ENCODE results near the gene DTNA. TPM values are rescaled to one million over a fixed set of nuclear protein-coding genes. Genes with fewer than 3 reads are reported as not detected.

DTNA gene
- total RNA-seq, 2 donors from 2014 or later = 110 to 115 TPM

DNA sequence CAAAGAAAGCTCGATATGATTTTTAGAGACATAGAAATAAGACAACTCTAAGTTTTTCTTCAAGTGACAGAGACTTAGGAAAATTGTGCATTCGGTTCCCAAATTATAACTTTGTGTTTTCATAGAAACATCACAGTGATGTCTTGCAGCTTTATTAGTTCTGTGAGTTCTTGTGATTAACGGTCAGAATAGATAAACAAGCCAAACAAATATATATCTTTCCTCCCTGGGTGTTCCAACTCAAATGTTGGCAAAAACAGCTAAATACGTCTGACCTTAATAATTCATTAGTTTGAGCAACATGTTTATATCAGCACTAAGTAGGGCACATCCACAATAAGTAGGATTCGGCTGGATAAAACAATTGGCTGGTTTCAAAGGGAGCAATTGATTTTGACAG is 47.6 kb downstream of the DTNA start:
- no peak for DNase-seq (ENCODE audit: low spot score)
- intact Hi-C loops (cut with DNase I) = loop anchor here in 1 of 2 donors (1.0 kb wide), 1 partner anchor 49 kb away; no protein-coding TSS in a partner anchor

DNA sequence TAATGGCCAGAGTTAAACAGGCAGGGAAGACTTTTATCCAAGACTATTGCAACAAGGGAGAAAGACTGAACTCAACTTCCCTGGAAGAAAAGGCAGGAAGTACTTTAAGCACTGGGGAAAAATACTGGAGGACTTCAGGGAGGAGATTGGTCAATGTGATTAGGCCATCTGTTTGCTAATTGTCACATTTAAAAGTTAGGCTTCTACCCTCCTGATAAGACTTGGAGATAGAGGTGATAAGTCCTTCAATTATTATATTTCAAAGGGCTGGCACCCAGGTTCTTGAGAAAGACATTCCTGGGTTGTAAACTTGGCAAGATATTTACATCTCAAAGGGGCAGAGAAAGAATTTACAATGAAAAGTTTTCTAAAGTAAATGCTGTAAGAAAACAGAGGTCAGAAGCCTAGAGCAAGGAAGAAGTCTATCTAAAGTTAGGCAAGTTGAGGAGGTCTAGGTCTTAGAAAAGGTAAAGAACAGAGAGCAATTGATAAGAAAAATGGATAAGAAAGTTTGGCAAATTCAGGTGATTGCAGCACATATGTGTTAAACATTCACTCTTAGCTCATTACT is 48.4 kb downstream of the DTNA start:
- no peak for DNase-seq (ENCODE audit: low spot score)
- intact Hi-C loops (cut with DNase I) = no loop called here

DNA sequence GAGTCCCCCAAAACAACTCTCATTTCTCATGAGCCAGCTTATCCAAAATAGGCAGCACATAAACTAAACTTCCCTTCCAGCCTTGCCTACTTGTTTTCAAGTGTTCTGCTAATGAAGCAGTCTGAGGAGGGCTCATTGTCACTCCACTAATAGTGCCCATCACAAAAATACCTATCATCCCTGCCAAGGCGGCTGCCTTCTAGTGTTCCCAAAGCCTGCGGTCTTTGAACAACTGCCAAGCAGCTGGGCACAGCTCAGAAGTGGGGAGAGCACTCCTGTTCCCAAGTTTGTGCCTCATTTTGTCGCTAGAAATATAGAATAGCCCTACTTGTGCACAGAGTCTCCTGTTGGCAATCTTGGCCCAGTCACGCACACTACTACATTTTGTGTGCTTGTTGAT is 50.3 kb downstream of the DTNA start:
- DNase-seq (ENCODE audit: low spot score) = no peak
- intact Hi-C loops (cut with DNase I) = no loop called here

DNA sequence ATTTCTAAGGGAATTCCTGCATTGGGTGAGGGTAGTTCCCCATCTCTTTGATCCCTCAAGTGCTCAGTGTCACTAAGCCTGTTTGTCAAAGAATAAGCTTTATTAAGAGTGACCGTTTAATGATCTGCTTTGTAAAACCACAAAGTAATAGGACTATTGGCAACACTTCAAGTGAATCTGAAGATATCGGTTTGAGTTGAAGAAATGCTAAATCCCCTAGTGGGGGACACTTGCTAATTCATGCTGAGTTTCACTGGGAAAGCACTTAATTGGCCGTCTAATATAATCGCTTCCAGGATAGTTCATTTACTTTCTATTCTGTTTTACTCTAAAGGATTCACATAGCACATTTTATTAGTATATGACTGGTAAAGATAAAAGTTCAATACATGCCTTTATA is 54.4 kb downstream of the DTNA start:
- intact Hi-C loops (cut with DNase I) = no loop called here
- DNase-seq (ENCODE audit: low spot score) = no peak

DNA sequence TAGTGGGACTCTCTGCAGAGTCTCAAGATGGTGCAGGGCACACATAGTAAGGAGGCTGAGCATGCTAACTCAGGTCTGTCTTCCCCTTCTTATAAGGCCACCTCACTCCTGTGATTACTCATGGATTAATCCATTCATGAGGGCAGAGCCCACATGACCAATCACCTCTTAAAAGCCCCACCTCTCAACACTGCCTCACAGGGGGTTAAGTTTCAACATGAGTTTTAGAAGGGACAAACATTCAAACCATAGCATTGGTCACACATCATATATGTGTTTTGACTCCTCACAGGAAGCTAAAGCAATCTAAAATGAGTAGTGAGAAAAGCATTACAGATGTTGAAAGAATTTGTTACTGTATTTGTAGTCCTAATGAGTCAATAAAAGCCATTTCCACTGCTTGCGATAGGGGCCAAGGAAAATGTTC is 57.5 kb downstream of the DTNA start:
- intact Hi-C loops (cut with DNase I) = no loop called here
- DNase-seq (ENCODE audit: low spot score) = no peak

DNA sequence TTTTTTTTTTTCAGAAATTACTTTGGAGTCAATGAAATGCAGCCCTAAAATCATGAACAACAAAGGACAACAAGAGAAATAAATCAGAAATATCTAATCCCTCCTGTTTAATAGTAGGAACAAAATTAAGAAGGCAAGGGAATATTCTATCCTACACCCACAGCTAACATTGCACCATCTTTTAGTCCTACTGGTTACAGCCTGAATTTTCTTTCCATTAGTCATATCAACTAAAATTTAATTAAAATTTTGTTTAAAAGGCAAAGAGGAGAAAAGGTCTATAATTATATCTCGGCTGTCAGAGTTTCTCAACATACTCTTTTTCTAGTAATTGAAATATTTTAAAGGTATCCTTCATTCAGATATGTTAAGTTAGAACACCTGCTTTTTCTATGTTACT is 61.9 kb downstream of the DTNA start:
- intact Hi-C loops (cut with DNase I) = no loop called here
- DNase-seq (ENCODE audit: low spot score) = no peak

DNA sequence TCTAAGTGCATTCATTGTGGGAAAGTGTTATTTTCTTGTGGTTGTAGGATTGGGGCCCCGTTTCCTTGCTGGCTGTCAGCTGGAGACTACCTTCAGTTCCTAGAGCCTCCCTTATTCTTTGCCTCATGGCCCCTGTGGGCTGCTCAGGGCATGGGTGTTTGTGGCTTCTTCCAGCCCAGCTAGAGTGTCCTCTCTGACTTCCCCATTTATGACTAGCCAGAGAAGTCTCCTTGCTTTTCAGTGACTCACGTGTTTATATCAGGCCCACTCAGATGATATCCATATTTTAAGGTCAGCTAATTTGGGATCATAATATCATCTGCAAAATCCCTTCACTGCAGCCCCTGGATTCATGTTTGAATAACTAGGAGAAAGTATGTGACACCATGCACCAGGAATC is 62.8 kb downstream of the DTNA start:
- intact Hi-C loops (cut with DNase I) = no loop called here
- DNase-seq (ENCODE audit: low spot score) = no peak

DNA sequence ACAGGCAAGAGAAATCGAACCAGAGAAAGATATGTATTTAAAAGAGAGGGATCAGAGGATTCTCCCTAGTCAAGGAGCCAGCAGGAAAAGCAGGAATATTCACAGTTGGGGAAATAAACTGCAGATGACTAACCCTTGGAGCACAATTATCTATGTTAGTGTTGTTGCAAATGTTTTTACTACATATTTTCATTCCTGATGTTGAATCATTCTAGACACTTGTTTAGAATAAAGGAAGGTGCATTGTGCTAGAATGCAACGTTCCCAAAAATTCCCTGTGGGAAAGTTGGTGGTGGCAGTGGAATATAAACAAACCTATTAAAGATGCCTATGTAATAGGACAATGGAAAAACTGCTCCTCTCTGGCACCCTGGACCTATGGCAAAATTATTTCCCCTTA is 63.3 kb downstream of the DTNA start:
- DNase-seq (ENCODE audit: low spot score) = no peak
- intact Hi-C loops (cut with DNase I) = no loop called here

DNA sequence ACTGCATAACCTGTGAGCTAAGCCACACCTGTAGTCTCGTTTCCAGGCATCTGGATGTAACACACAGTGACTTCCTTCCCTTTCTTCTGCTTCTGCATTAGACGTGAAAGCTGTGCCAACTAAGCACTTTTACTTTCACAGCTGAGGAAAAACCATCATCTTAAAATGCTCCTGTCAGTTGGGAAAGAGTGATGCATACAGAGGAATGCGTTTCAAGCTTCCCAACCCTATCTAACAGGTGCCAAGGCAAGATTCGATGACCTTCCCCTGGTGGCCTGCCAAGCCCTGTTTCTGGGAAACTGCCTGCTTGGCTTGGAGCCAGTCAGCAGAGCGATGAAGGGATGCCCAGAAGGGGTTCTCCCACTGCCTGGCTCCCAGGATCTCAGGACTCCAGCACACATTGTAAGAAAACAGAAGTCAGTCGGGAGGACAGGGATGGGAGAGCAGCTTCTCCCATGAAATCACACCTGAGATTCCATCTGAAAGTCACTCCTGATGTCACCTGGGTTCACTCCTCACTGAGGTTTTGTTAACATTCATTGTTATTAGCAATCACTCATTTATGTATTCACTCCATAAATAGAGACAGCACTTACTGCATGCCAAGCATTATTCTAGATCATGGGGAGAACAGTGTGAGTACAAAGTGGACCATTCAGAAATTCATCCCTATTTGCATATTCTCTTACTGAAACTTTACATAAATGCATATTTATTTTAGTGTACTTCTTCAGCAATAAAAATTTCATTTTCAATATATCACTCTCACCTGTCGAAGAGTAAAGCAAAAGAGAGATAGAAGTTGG is 64.1 kb downstream of the DTNA start:
- DNase-seq (ENCODE audit: low spot score) = no peak
- intact Hi-C loops (cut with DNase I) = no loop called here

DNA sequence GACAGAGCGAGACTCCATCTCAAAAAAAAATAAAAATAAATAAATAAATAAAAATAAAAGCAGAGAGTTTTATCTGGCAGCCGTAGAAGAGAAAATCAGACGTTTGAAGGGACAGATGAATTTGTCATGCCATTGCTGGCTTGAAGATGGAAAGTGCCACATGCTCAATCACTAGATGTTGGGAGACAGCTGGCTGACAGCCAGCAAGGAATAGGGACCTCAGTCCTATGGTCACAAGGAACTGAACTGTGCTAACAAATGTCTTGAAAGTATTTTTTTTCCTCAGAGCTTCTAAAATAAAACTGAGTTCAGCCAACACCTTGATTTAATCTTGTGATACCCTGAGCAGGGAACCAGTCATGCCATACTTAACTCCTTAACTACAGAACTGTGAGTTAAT is 65.4 kb downstream of the DTNA start:
- no peak for DNase-seq (ENCODE audit: low spot score)
- intact Hi-C loops (cut with DNase I) = no loop called here

DNA sequence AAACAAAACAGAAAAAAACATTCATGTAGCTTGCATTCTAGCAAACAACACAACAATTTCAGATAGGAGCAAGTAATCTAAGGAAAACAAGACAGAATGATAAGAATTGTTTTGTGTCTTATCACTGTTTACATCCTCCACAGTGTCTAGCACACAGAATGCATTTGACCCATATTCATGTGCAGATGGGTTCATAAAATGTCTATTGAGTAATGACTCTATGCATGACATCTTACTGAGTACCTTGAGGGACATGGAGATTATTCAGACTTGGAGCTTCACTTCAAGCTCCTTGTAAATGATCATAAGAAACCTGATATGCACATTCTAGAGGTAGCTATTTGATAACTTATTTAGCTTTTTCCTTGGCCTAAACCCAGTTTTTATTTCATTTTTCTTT is 69.0 kb downstream of the DTNA start:
- intact Hi-C loops (cut with DNase I) = no loop called here
- DNase-seq (ENCODE audit: low spot score) = no peak

DNA sequence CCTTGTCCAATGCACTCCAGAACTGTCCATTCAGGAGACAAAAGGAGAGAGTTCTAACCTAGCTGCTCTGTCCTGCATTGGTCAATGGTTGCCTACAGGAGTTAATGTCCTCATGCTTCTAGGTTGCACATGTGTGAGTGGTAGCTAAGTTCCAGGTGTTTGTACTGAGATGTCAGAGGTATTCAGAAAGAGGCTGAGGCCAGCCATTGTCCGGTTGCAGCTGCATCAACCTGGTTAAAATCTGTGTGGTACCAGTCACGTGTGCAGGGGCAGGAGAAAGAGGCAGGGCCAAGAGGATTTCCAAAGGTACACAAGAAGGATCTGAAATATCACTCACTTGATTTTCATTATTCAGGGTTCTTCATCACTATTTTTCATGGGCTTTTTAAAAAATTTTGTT is 70.8 kb downstream of the DTNA start:
- intact Hi-C loops (cut with DNase I) = no loop called here
- no peak for DNase-seq (ENCODE audit: low spot score)

DNA sequence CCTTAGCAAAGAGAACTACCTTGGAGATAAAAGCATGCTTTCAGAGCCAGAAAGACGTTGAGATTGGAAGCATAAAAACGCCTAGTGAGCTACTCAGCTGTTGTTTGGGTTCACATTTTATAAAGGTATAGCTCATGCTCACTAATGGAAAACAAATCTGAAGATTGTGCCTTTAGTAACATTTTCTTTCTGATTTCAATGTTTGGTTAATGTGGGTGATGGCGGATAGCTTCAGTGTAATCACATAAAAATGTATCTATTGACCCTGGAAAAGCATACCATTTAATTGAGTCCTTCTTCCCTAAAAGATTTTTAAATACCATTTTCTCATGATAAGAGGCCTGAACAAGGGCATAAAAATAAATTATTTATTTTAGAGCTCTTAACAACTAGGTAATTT is 73.4 kb downstream of the DTNA start:
- intact Hi-C loops (cut with DNase I) = no loop called here
- DNase-seq (ENCODE audit: low spot score) = no peak

DNA sequence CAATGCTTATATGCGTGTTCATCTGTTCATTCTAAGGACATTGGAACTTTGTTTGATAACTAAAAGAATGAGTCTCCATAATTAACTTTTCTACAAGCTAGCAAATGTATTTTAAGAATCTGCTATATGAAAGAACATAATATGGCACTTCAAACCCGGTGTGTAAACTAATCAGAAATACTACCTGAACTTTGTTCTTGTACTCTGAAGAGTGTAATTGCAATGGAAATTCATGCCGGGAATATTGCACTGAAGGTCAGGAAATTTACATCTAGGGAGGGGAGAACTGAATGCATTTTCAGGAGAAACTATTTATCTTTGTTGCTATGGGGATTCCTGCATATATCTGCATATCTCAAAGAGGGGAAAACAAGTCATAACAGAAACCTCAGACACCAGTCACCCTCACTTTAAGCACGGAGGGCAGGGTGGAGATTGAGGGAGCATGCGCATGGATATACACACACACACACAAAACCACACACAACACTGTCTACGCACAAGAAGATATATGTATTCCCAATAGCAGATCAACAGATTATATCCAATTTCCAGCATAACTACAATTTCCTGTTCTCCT is 76.2 kb downstream of the DTNA start:
- intact Hi-C loops (cut with DNase I) = no loop called here
- DNase-seq (ENCODE audit: low spot score) = no peak

DNA sequence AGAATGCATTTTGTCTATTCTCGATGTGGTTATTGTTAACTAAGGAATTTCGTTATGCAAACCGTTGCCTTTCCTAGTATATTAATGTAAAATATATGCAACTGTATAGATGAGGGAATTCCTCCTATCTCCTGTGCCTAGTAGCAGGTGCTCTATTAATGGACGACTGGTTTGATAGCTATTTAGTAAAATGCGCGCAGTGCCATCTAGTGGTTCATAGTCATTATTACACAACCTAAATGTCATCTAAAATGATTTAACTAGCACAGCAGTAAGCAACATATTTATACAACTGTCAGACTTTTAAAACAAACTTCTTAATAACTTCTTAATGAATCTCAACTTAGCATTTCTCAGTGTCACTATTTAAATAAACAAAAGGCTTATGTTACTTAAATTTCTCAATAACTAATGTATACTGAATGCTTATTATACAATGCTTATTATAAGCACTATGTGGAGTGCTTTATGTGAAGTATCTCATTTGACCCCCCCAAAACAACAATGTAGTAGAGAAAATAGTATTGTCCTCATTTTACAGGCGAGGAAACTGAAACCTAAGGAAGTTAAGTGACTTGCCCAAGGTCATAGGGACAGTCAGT is 77.9 kb downstream of the DTNA start:
- no peak for DNase-seq (ENCODE audit: low spot score)
- intact Hi-C loops (cut with DNase I) = no loop called here

DNA sequence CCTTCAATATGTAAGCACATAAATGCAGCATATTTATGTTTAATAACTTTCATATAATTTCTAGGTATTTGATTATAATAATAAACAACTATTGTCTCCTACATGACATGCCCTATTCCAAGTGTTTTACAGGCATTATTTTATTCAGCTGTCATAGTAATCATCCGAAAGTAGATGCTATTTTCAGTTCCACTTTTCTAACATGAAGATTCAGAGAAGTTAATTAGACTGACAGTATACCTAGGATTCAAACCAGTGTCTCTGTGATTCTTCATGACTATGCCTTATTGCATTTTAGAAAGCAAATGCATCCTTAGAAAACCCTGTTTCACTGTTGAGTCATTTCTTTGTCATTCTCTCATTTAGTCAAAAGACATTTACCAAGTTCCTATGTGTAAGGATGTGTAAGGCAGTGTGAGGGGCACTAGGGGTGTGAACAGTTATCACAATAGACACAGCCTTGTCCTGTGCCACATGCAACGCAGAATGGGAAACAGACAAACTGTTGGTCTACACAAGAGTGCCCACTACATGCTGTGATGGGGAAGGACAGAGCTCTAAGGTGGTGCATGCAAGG is 79.8 kb downstream of the DTNA start:
- no peak for DNase-seq (ENCODE audit: low spot score)
- intact Hi-C loops (cut with DNase I) = loop anchor here in 1 of 2 donors (1.0 kb wide), 1 partner anchor 41 kb away; no protein-coding TSS in a partner anchor

DNA sequence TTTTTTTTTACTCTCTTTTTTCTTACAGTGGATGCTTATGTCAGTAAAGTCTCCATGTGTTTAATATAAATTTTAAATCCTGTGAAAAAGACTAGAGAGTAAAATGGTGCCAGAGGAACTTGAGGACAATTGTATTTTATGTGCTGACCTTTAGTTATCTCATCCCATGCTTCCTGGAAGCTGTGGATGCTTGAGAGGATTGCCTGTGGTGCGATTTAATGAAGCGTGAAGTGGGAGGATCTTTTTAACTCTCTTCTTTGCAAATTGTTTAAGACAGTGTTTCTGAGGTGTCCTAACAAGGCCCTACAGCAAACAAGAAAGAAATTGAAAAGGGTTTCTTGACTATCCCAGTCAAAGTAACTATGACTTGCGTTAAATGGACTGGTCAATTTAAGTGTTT is 84.2 kb downstream of the DTNA start:
- intact Hi-C loops (cut with DNase I) = no loop called here
- no peak for DNase-seq (ENCODE audit: low spot score)

DNA sequence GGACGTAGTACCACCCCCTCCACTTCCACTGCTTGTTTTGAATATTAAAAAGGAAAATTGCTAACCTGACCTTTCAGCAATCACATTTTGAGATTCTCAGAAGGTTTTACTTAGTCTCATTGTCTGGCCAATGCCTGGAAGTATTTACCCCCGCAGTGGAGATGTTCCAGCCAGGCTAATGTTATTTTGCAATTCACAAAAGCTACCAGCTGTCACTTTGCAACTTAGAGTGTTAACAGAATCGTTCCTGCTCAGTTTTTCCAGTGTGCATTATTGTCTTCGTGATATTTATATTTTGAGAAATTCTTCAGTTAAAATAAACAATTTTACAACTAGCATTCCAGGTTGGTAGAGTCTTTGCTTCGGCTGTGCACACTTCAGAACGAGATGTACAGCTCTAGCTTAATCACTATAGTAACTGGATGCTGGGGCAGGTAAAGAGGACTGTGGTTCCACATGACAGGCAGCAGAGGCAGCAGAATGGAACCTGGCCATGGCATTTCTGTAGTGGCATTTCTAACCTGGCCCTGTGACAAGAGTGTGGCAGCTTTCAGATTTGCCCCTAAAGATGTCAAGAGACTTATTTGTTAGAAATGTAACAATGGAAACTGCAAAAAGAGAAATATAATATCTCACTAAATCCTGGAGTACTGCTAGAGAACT is 85.1 kb downstream of the DTNA start:
- no peak for DNase-seq (ENCODE audit: low spot score)
- intact Hi-C loops (cut with DNase I) = no loop called here

DNA sequence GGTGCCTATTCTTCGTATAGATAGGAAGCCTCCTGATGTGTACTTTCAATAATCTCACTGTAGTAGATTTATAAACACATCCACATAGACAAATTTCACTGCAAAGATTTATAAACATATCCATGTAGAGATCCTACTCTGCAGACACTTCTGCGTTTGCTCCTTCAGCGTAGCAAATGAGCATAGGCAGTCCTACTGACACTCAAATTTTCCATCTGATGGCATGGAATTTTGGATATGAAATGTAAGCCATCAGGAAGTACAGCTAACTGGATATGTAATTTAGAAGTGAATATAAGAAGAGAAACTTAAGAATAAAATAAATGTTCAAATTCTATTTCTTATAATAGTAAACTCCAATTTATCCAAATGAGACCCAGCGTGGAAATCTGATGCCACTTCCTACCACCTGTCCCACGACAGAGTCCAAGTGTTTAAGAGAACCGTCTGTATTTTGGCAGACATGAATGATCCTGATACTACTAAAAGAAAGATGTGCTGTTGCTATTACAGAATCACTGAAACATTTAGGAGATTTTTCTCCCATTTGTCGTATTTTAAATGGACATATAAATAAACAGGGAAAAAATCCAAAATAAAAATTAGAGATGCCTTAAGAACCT is 86.0 kb downstream of the DTNA start:
- intact Hi-C loops (cut with DNase I) = no loop called here
- DNase-seq (ENCODE audit: low spot score) = no peak
